ENCODE results near the gene SMG9. TPM values are rescaled to one million over a fixed set of nuclear protein-coding genes. Genes with fewer than 3 reads are reported as not detected.
"Not testable (repeated sequence)": the region's sequence is repeated elsewhere in the genome, so short reads cannot be mapped to it uniquely, and the experiment has no call there.

The SMG9 gene
- total RNA-seq, 1 donor from 2014 or later = 15.7 TPM

DNA sequence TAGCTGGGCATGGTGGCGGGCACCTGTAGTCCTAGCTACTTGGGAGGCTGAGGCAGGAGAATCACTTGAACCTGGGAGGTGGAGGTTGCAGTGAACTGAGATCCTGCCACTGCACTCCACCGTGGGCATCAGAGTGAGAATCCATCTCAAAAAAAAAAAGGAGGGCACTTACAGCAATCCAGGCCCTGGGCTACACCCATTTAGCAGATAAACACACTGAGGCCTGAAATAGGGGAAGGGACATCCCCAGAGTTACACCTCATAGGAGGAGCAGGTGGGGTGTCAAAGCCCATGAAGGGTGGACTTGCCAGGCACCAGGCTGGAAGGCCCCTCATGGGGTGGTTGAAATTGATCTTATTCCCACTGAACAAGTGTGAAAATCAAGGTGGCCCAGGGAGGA is 70.9 kb downstream of the SMG9 start:
- ATAC-seq (ENCODE audit: poor library complexity) = no peak
- intact Hi-C loops (cut with DNase I) = no loop called here
- no peak for DNase-seq

GRCh38 chr19:43682824-43683661 is 71.7 kb downstream of the SMG9 start:
- ATAC-seq (ENCODE audit: poor library complexity) (no peak), DNase-seq (no peak)
- intact Hi-C loops (cut with DNase I) = no loop called here

DNA sequence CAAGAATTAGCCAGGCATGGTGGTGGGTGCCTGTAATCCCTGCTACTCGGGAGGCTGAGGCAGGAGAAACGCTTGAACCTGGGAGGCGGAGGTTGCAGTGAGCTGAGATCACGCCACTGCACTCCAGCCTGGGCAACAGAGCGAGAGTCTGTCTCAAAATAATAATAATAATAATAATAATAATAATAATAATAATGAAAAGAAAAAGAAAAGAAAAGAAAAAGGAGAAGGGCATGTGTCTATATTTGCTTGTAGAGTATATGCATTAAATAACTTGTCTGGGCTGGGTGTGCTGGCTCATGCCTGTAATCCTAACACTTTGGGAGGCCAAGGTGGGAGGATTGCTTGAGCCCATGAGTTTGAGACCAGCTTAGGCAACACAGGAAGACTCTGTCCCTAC is 72.5 kb downstream of the SMG9 start:
- intact Hi-C loops (cut with DNase I); ATAC-seq (ENCODE audit: poor library complexity); DNase-seq: not testable (repeated sequence)

- DNase-seq (no peak), ATAC-seq (ENCODE audit: poor library complexity) (no peak)
- intact Hi-C loops (cut with DNase I) = no loop called here
Observed at GRCh38 chr19:43681821-43682220, 72.9 kb downstream of the SMG9 start.

GRCh38 chr19:43678512-43679261 is 76.1 kb downstream of the SMG9 start:
- no peak for ATAC-seq (ENCODE audit: poor library complexity)
- intact Hi-C loops (cut with DNase I) = loop anchor here (10.0 kb wide), 1 partner anchor 116 kb away; no protein-coding TSS in a partner anchor
- no peak for DNase-seq

Other genes starting within 250 kb of the SMG9 start
- 14.7 TPM for gene ETHE1, start 227.8 kb downstream of the SMG9 start, total RNA-seq
- gene ZNF575, start 221.8 kb downstream of the SMG9 start, total RNA-seq = 1.5 TPM
- 12.4 TPM for gene XRCC1, start 179.4 kb downstream of the SMG9 start, total RNA-seq
- 0.46 TPM for gene PINLYP, start 179.2 kb downstream of the SMG9 start, total RNA-seq
- 16.7 TPM for gene IRGQ, start 158.8 kb downstream of the SMG9 start, total RNA-seq
- 12.3 TPM for gene ZNF576, start 158.4 kb downstream of the SMG9 start, total RNA-seq
- 0.13 TPM for gene SRRM5, start 142.9 kb downstream of the SMG9 start, total RNA-seq
- gene ZNF428, start 135.3 kb downstream of the SMG9 start, total RNA-seq = 32.5 TPM
- gene CADM4, start 115.1 kb downstream of the SMG9 start, total RNA-seq = 8.0 TPM
- 3.4 TPM for gene PLAUR, start 84.8 kb downstream of the SMG9 start, total RNA-seq
- gene IRGC, start 38.9 kb downstream of the SMG9 start, total RNA-seq = not detected
- gene KCNN4, start 26.0 kb upstream of the SMG9 start, total RNA-seq = 0.19 TPM
- 0.89 TPM for gene LYPD5, start 47.5 kb upstream of the SMG9 start, total RNA-seq
- 9.0 TPM for gene ZNF283, start 72.4 kb upstream of the SMG9 start, total RNA-seq
- 7.6 TPM for gene ZNF404, start 129.0 kb upstream of the SMG9 start, total RNA-seq
- gene ZNF45, start 180.3 kb upstream of the SMG9 start, total RNA-seq = 6.1 TPM
- gene ZNF221, start 196.3 kb upstream of the SMG9 start, total RNA-seq = 3.6 TPM
- gene ZNF155, start 229.2 kb upstream of the SMG9 start, total RNA-seq = 6.5 TPM
- 2.7 TPM for gene ZNF230, start 248.0 kb upstream of the SMG9 start, total RNA-seq

Measured in Right ventricle myocardium superior (tissue), 1 donor.